ENCODE measurements around the gene POLD4. TPM values are rescaled to one million over a fixed set of nuclear protein-coding genes. Genes with fewer than 3 reads are reported as not detected.

The POLD4 gene
- polyA plus RNA-seq, 1 experiment, result 45.9 TPM

- H3K9me3 ChIP-seq (ENCODE audit: control insufficient read depth, insufficient read depth, low read length), result no peaks in the 10 kb centered on the region; the same call in 1 of the 2 replicates
- TF ChIP-seq, protein P1, sequence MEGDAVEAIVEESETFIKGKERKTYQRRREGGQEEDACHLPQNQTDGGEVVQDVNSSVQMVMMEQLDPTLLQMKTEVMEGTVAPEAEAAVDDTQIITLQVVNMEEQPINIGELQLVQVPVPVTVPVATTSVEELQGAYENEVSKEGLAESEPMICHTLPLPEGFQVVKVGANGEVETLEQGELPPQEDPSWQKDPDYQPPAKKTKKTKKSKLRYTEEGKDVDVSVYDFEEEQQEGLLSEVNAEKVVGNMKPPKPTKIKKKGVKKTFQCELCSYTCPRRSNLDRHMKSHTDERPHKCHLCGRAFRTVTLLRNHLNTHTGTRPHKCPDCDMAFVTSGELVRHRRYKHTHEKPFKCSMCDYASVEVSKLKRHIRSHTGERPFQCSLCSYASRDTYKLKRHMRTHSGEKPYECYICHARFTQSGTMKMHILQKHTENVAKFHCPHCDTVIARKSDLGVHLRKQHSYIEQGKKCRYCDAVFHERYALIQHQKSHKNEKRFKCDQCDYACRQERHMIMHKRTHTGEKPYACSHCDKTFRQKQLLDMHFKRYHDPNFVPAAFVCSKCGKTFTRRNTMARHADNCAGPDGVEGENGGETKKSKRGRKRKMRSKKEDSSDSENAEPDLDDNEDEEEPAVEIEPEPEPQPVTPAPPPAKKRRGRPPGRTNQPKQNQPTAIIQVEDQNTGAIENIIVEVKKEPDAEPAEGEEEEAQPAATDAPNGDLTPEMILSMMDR (IDR thresholded peaks at IDR 0.05; ENCODE audit: low read depth, low read length), result no peak
- no peaks in the 10 kb centered on the region for H3K27me3 ChIP-seq (ENCODE audit: control insufficient read depth, insufficient read depth, low read length)
- DNase-seq (ENCODE audit: low read depth, low spot score), result no peak
- ChIA-PET CTCF (interaction anchor here (0.6 to 19.6 kb wide), 5 partner anchors 13 to 427 kb away, joined by 3 to 716 read pairs (median 23); partner anchors contain the start of genes CLCF1 and RAD9A), POLR2A (no interaction called here)
- no peak overlapping the region for H3K27ac ChIP-seq (ENCODE audit: low read depth, low read length)
- no peak overlapping the region for H3K4me3 ChIP-seq (ENCODE audit: low read depth, low read length)
Observed at GRCh38 chr11:67349457-67349856, 3.9 kb downstream of the POLD4 start.

- no peak overlapping the region for H3K27ac ChIP-seq (ENCODE audit: low read depth, low read length)
- no peaks in the 10 kb centered on the region; the same call in 1 of the 2 replicates for H3K9me3 ChIP-seq (ENCODE audit: control insufficient read depth, insufficient read depth, low read length)
- no peak for DNase-seq (ENCODE audit: low read depth, low spot score)
- no peak overlapping the region for H3K4me3 ChIP-seq (ENCODE audit: low read depth, low read length)
- ChIA-PET POLR2A (no interaction called here), CTCF (interaction anchor here (0.6 to 19.6 kb wide), 6 partner anchors 14 to 426 kb away, joined by 3 to 716 read pairs (median 13); partner anchors contain the start of genes CLCF1 and RAD9A)
- no peaks in the 10 kb centered on the region for H3K27me3 ChIP-seq (ENCODE audit: control insufficient read depth, insufficient read depth, low read length)
- TF ChIP-seq, protein P1 (IDR thresholded peaks at IDR 0.05; ENCODE audit: low read depth, low read length), result no peak
Observed at GRCh38 chr11:67349036-67349435, 4.3 kb downstream of the POLD4 start.

GRCh38 chr11:67347964-67348749 lies 5.2 kb downstream of the POLD4 start:
- TF ChIP-seq, protein P1 (IDR thresholded peaks at IDR 0.05; ENCODE audit: low read depth, low read length), result no peak
- H3K27me3 ChIP-seq (ENCODE audit: control insufficient read depth, insufficient read depth, low read length), result no peaks in the 10 kb centered on the region
- ChIA-PET POLR2A (interaction anchor here (0.7 kb wide), 1 partner anchor 34 kb away, joined by 3 read pairs; no protein-coding TSS in a partner anchor), CTCF (interaction anchor here (0.6 to 19.6 kb wide), 6 partner anchors 8 to 371 kb away, joined by 3 to 716 read pairs (median 32); partner anchors contain the start of genes CLCF1 and RAD9A)
- no peak for DNase-seq (ENCODE audit: low read depth, low spot score)
- H3K27ac ChIP-seq (ENCODE audit: low read depth, low read length), result peak overlapping the region; percentile 21
- H3K9me3 ChIP-seq (ENCODE audit: control insufficient read depth, insufficient read depth, low read length), result no peaks in the 10 kb centered on the region; the same call in 1 of the 2 replicates
- H3K4me3 ChIP-seq (ENCODE audit: low read depth, low read length), result no peak overlapping the region

DNA sequence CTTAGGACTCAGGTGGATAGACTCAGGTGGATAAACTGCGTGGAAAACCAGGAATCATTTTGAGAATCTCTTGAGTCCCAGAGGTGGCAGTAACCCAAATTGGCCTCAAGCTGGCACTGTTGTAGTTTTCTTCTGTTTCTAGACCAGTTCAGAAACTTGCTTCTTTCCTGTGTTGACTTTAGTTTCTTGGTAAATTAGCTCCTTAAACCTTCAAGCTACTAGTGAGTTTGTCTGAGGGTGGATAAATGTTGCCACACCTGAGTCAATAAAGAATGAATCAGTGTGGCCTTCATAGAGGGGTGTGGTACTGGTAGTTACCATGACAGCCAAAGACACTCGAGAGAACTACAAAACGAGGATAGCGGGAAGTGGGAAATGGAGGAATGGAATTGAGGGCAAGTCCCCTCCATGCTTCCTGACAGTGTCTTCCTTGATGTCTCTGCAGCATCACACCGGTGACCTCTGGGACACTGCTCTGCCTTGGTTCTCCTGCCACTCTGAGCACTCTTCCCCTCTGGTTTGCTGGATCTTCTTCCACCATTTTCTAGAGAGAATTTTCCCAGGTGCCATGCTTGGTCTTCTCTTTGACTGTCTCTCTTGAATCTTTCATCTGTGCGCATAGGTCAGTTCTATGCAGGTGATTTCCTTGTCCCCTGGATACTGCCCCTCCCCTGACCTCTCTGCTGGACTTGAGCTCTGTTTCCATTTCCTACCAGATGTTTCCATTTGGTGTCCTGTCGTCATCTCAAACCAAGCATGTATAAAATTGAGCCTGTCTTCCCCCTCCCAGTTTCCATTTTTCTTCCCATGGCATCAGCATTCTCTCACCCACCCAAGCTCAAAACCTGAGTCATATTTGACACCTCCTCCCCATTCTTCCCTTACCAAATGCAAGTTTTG lies 7.2 kb downstream of the POLD4 start:
- H3K4me3 ChIP-seq (ENCODE audit: low read depth, low read length), result no peak overlapping the region
- H3K27ac ChIP-seq (ENCODE audit: low read depth, low read length), result no peak overlapping the region
- H3K9me3 ChIP-seq (ENCODE audit: control insufficient read depth, insufficient read depth, low read length), result no peaks in the 10 kb centered on the region; the same call in 1 of the 2 replicates
- POLR2A ChIA-PET, result interaction anchor here (0.6 to 1.9 kb wide), 5 partner anchors 9 to 292 kb away, joined by 3 to 11 read pairs (median 6); no protein-coding TSS in a partner anchor
- no peak for DNase-seq (ENCODE audit: low read depth, low spot score)
- H3K27me3 ChIP-seq (ENCODE audit: control insufficient read depth, insufficient read depth, low read length), result no peaks in the 10 kb centered on the region
- TF ChIP-seq, protein P1 (IDR thresholded peaks at IDR 0.05; ENCODE audit: low read depth, low read length), result peak; percentile 82
- CTCF ChIA-PET, result interaction anchor here (0.6 to 5.0 kb wide), 15 partner anchors 8 to 159 kb away, joined by 3 to 120 read pairs (median 5); partner anchors contain the start of genes PITPNM1, PPP1CA and RAD9A

Measured in AG04450 (cell line).